IPS DF 4.7 (cell line): ENCODE results near the gene P2RY8.
"Not testable (repeated sequence)": the region's sequence is repeated elsewhere in the genome, so short reads cannot be mapped to it uniquely, and the experiment has no call there.

Experiments
- DNase-seq: peaks from one replicate; pipeline ENCODE4 v3.0.0-alpha.2; 2013; ENCODE audit warnings: low spot score; ENCODE audit errors: extremely low read depth

Gene P2RY8

DNA sequence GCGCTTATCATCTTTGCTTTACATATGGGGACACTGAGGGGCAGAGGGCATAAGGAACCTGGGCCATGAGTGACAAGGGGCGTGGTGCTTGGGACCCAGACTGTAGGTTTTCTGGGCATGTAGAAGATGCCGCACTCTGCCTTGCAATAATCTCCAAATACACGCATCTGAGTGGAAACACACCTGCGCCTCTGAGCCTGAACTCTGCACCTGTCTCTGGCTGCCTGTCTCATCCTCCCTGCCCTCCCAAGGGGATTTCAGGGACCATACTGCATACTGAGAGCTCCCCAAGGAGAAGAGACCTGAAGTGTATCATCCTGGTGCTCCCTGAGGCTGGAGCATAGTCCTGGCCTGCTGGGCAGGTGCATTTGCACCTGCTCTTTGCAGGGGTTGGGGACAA lies 49.6 kb downstream of the P2RY8 start:
- DNase-seq: no peak

DNA sequence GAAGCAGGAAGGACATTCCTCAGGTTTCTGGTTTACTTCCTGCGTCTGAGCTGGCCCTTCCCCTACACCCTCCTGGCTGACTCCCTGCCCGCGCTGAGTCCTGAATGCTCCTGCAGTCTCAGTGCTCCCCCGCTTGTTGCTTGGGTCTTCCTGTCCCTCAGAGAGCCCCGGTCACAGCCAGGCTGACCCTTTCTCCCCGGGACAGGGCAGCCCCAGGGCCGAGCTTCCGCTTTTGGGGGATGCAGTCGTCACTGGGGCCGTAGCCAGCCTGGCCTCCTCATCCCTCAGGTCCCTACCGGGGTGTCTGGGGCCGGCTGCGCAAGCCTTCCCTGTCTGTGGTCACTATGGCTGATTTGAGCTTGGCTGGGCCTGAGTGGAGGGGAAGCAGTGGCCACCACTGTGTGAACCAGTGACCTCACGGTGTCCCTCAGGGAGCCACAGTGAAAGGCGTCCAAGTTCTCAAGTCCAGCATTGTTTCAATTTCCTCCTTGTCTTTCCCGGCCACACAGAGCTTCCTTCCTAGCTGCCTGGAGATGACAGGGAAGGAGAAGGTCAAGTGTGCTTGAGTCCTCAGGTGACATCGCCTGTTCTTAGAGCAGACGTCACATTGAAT lies 50.1 kb downstream of the P2RY8 start:
- no peak for DNase-seq

GRCh38 chrX:1486177-1486576 lies 50.8 kb downstream of the P2RY8 start:
- DNase-seq: no peak

DNA sequence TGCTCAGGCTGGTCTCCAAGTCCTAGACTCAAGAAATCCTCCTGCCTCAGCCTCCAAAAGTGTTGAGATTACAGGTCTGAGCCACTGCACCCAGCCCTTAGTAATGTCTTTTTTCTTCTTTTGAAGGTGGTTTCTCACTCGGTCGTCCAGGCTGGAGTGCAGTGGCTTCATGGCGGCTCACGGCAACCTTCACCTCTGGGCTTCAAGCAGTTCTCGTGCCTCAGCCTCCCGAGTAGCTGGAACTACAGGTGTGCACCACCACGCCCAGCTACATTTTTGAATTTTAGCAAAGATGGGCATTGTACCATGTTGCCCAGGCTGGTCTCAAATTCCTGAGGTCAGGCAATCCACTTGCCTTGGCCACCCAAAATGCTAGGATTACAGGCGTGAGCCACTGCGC lies 52.0 kb downstream of the P2RY8 start:
- DNase-seq: no peak

- no peak for DNase-seq
Observed at GRCh38 chrX:1484638-1485019, 52.4 kb downstream of the P2RY8 start.

- no peak for DNase-seq
Observed at GRCh38 chrX:1483843-1484637, 52.9 kb downstream of the P2RY8 start.

DNA sequence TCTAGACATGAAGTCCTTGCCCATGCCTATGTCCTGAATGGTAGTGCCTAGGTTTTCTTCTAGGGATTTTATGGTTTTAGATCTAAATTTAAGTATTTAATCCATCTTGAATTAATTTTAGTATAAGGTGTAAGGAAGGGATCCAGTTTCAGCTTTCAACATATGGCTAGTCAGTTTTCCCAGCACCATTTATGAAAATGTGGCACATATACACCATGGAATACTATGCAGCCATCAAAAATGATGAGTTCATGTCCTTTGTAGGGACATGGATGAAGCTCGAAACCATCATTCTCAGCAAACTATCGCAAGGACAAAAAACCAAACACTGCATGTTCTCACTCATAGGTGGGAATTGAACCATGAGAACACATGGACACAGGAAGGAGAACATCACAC lies 54.5 kb downstream of the P2RY8 start:
- DNase-seq: not testable (repeated sequence)

DNA sequence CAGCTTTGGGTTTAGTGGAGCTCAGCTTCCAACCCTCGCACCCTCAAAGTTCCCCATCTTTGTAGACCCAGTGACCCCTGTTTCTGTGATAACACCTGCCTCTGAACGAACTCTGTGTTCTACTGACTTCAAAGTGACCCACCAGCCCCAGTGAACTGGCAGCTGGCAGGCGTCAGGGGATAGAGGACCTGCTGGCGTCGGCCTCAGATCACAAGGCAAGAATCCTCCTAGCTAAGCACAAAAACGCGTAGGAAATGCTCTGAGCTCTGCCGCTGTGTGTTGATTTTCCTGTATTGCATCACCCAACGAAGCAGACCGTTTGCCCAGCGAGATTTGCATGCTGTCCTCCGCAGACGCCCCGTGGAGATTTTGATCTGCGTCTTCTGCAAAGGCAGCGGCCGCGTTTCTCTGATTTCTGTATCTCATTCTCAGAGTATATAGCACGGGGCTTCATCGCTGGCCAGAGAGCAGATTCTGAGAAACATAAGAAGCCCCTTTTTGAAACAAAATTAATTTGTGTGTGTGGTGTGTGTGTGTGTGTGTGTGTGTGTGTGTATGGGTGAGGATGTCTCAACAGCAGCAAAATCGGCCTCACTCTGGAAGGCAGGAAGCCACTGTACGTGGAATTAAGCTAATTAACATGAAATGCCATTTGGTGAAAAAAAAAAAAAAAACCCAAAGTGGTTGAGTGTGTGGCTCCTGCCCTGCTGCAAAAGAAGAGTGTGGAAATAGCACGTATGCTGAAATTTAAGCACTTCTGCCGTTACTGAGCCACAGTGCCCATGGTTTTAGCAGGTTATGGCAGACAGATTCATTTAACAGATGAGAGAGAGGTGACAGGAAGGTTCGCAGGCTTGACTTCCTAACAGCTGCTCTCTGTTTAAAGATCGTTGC lies 55.1 kb downstream of the P2RY8 start:
- DNase-seq: peak; percentile 62

- DNase-seq: no peak
Observed at GRCh38 chrX:1480082-1480785, 56.8 kb downstream of the P2RY8 start.

GRCh38 chrX:1477801-1478458 lies 59.1 kb downstream of the P2RY8 start:
- no peak for DNase-seq

GRCh38 chrX:1477229-1477628 lies 59.8 kb downstream of the P2RY8 start:
- no peak for DNase-seq

GRCh38 chrX:1476682-1477081 lies 60.3 kb downstream of the P2RY8 start:
- DNase-seq: no peak

GRCh38 chrX:1475881-1476280 lies 61.1 kb downstream of the P2RY8 start:
- no peak for DNase-seq

DNA sequence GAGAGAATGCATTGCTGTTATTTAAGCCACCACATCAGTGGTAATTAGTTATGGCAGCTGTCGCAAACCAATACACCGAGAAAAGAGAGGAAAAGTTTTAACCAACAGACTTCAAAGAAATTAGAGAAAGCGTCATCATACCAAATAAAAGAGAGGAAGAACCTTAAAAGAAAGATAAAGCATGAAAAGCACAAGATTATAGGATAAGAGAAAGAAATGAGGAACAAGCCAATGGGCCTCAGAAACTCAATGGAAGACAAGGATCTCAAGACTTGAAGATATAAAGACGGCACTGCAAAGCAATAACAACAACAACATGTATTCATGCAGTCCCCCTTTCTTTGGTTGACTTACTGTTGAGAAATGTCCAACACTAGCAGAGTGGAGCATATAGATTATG lies 61.5 kb downstream of the P2RY8 start:
- DNase-seq: no peak

GRCh38 chrX:1474593-1474992 lies 62.4 kb downstream of the P2RY8 start:
- DNase-seq: not testable (repeated sequence)

DNA sequence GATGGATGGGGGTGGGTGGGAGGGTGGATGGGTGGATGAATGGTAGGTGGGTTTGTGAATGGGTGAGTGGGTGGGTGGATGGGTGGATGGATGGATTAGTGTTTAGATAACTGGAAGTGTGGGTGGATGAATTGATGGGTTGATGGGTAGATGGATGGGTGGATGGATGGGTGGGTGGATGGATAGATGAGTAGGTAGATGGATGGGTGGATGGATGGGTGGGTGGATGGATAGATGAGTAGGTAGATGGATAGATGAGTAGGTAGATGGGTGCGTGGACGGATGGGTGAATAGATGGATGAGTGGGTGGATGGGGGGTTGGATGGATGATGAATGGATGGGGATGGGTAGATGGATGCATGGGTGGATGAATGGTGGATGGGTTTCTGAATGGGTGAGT lies 64.0 kb downstream of the P2RY8 start:
- no peak for DNase-seq

DNA sequence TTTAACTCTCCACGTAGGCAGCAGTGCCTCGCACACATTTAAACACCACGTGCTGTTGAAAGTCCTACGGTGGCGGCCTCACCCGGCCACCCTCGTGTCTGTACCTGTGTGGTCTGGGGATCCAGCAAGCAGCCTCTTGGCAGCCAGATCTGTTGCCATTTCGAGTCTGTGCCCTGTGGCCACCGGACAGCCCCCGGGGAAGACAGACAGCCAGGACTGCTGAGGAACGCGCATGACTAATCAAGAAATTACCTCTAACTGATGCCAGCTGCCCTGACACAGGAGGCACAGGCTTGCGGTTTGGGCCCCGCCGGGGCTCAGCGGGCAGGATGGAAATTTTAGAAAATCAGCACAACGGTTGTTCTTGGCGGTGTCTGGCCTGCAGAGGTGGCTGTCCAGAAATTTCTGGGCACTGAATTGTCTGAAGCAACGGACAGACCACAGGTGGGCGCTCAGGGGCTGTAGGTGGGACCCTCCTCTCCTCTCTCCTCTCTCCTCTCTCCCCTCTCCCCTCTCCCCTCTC lies 68.7 kb downstream of the P2RY8 start:
- no peak for DNase-seq

- no peak for DNase-seq
Observed at GRCh38 chrX:1466971-1467561, 69.9 kb downstream of the P2RY8 start.

- DNase-seq: no peak
Observed at GRCh38 chrX:1466232-1466661, 70.7 kb downstream of the P2RY8 start.
